Activated CD4-positive, alpha-beta T cell treated with anti-CD3 and anti-CD28 coated beads, Interleukin-2, amount 10 ng/mL, durations not matched to agents 24 days and 14 days (primary cell): ENCODE measurements around the gene SRSF3. TPM values are rescaled to one million over a fixed set of nuclear protein-coding genes. Genes with fewer than 3 reads are reported as not detected.

ENCODE experiments used
- DNase-seq: peaks from one replicate; pipeline ENCODE4 v3.0.0; 2022
- H3K27ac Mint-ChIP-seq: one replicate; pipeline ENCODE4 v1.8.0; 2022; ENCODE audit warnings: mild to moderate bottlenecking, mixed read lengths
- H3K27me3 Mint-ChIP-seq: one replicate; pipeline ENCODE4 v1.8.0; 2022; ENCODE audit warnings: mixed read lengths
- H3K36me3 Mint-ChIP-seq: one replicate; pipeline ENCODE4 v1.8.0; 2022; ENCODE audit warnings: low read depth, mild to moderate bottlenecking, mixed read lengths
- H3K4me1 Mint-ChIP-seq: one replicate; pipeline ENCODE4 v1.8.0; 2021; ENCODE audit warnings: mixed read lengths
- H3K4me3 Mint-ChIP-seq: one replicate; pipeline ENCODE4 v1.8.0; 2022; ENCODE audit warnings: mild to moderate bottlenecking, moderate library complexity, mixed read lengths
- H3K9me3 Mint-ChIP-seq: one replicate; pipeline ENCODE4 v1.8.0; 2021; ENCODE audit warnings: mixed read lengths
- intact Hi-C: fragments of 100-400 bp; cut with micrococcal nuclease; formaldehyde crosslinking; loops from one replicate; pipeline ENCODE4 v1.15.1; 2023
- total RNA-seq: library from RNA; stranded (reverse); gene quantifications from 2 replicates; pipeline ENCODE4 v1.2.3, GENCODE V29; 2022

Gene SRSF3
- total RNA-seq = 532 and 572 TPM in 2 replicates

GRCh38 chr6:36594029-36594815 is at the start of gene SRSF3:
Gene SRSF3 (plus strand): TSS chr6:36594362. CDS start chr6:36596763, 2,401 bp downstream.
- peaks cover 47% of the 10 kb centered on the region for H3K36me3 Mint-ChIP-seq

GRCh38 chr6:36545767-36546307 is 48.3 kb upstream of the SRSF3 start:
- Mint-ChIP-seq H3K27ac (peak overlapping the region; percentile 92), H3K36me3 (peaks cover 16% of the 10 kb centered on the region), H3K4me1 (peaks cover 47% of the 10 kb centered on the region), H3K9me3 (no peaks in the 10 kb centered on the region), H3K4me3 (peak overlapping the region; percentile 94), H3K27me3 (no peaks in the 10 kb centered on the region)
- intact Hi-C loops = loop anchor here (2.0 to 5.0 kb wide), 3 partner anchors 103 to 367 kb away; partner anchors contain the start of genes KCTD20 and PXT1
- DNase-seq = no peak

More at GRCh38 chr6:36594029-36594815, at the start of gene SRSF3:
- H3K4me1 Mint-ChIP-seq = peaks cover 32% of the 10 kb centered on the region
- H3K4me3 Mint-ChIP-seq = peak within 1 kb of the TSS; percentile 92
- H3K27ac Mint-ChIP-seq = peak within 1 kb of the TSS; percentile 98
- no peaks in the 10 kb centered on the region for H3K27me3 Mint-ChIP-seq
- H3K9me3 Mint-ChIP-seq = no peaks in the 10 kb centered on the region
- intact Hi-C loops = loop anchor here (1.0 to 5.0 kb wide), 6 partner anchors 47 to 838 kb away; partner anchors contain the start of genes CMTR1, KCTD20, MAPK14 and PXT1
- peak; percentile 99 for DNase-seq

- H3K27me3 Mint-ChIP-seq = no peaks in the 10 kb centered on the region
- no peaks in the 10 kb centered on the region for H3K9me3 Mint-ChIP-seq
- DNase-seq = peak; percentile 78
- peak overlapping the region; percentile 92 for H3K27ac Mint-ChIP-seq
- intact Hi-C loops = loop anchor here (2.0 to 5.0 kb wide), 2 partner anchors 104 to 211 kb away; partner anchors contain the start of genes KCTD20 and PXT1
- peak overlapping the region; percentile 94 for H3K4me3 Mint-ChIP-seq
- H3K36me3 Mint-ChIP-seq = peaks cover 13% of the 10 kb centered on the region
- H3K4me1 Mint-ChIP-seq = peaks cover 42% of the 10 kb centered on the region
Observed at GRCh38 chr6:36546308-36546919, 47.7 kb upstream of the SRSF3 start.

GRCh38 chr6:36546920-36547645 is 47.1 kb upstream of the SRSF3 start, which contains the start of gene STK38:
Gene STK38 (minus strand): TSS chr6:36547479. CDS start chr6:36540202, 7,277 bp downstream.
- Mint-ChIP-seq H3K36me3 (peaks cover 9% of the 10 kb centered on the region), H3K4me3 (peak within 1 kb of the TSS; percentile 94), H3K4me1 (peaks cover 37% of the 10 kb centered on the region), H3K27me3 (no peaks in the 10 kb centered on the region), H3K9me3 (no peaks in the 10 kb centered on the region), H3K27ac (peak within 1 kb of the TSS; percentile 92)
- intact Hi-C loops = loop anchor here (1.0 to 5.0 kb wide), 5 partner anchors 47 to 210 kb away; partner anchors contain the start of genes KCTD20, PXT1 and SRSF3
- peak; percentile 96 for DNase-seq

- intact Hi-C loops = loop anchor here (1.0 to 5.0 kb wide), 5 partner anchors 46 to 209 kb away; partner anchors contain the start of genes KCTD20, PXT1 and SRSF3
- DNase-seq = peak; percentile 68
Observed at GRCh38 chr6:36547646-36548400, 46.3 kb upstream of the SRSF3 start.

GRCh38 chr6:36548401-36548743 is 45.8 kb upstream of the SRSF3 start:
- Mint-ChIP-seq H3K36me3 (peaks cover 6% of the 10 kb centered on the region), H3K4me3 (peak overlapping the region; percentile 26), H3K27ac (peak overlapping the region; percentile 62), H3K27me3 (peaks cover 4% of the 10 kb centered on the region), H3K9me3 (no peaks in the 10 kb centered on the region), H3K4me1 (peaks cover 35% of the 10 kb centered on the region)
- intact Hi-C loops = loop anchor here (5.0 kb wide), 1 partner anchor 209 kb away; no protein-coding TSS in a partner anchor
- no peak for DNase-seq

More at GRCh38 chr6:36547646-36548400, 46.3 kb upstream of the SRSF3 start:
- Mint-ChIP-seq H3K4me3 (peak overlapping the region; percentile 94), H3K27ac (peak overlapping the region; percentile 92), H3K36me3 (peaks cover 9% of the 10 kb centered on the region), H3K9me3 (no peaks in the 10 kb centered on the region), H3K27me3 (peaks cover 3% of the 10 kb centered on the region), H3K4me1 (peaks cover 37% of the 10 kb centered on the region)

GRCh38 chr6:36550473-36551000 is 43.6 kb upstream of the SRSF3 start:
- Mint-ChIP-seq H3K4me3 (no peak overlapping the region), H3K27ac (no peak overlapping the region), H3K36me3 (no peaks in the 10 kb centered on the region), H3K27me3 (peaks cover 7% of the 10 kb centered on the region), H3K4me1 (peaks cover 21% of the 10 kb centered on the region), H3K9me3 (no peaks in the 10 kb centered on the region)
- no peak for DNase-seq
- intact Hi-C loops = no loop called here

- intact Hi-C loops = no loop called here
- Mint-ChIP-seq H3K27ac (no peak overlapping the region), H3K4me3 (no peak overlapping the region), H3K9me3 (no peaks in the 10 kb centered on the region), H3K27me3 (peaks cover 19% of the 10 kb centered on the region), H3K36me3 (no peaks in the 10 kb centered on the region), H3K4me1 (peaks cover under 1% of the 10 kb centered on the region)
- DNase-seq = no peak
Observed at GRCh38 chr6:36555750-36556252, 38.4 kb upstream of the SRSF3 start.

- H3K36me3 Mint-ChIP-seq = no peaks in the 10 kb centered on the region
- H3K9me3 Mint-ChIP-seq = no peaks in the 10 kb centered on the region
- H3K4me1 Mint-ChIP-seq = peaks cover 3% of the 10 kb centered on the region
- no peak overlapping the region for H3K27ac Mint-ChIP-seq
- no peak overlapping the region for H3K4me3 Mint-ChIP-seq
- intact Hi-C loops = no loop called here
- peaks cover 24% of the 10 kb centered on the region for H3K27me3 Mint-ChIP-seq
- no peak for DNase-seq
Observed at GRCh38 chr6:36556281-36556680, 37.9 kb upstream of the SRSF3 start.

GRCh38 chr6:36559011-36559793 is 35.0 kb upstream of the SRSF3 start:
- Mint-ChIP-seq H3K27ac (no peak overlapping the region), H3K4me1 (peaks cover 6% of the 10 kb centered on the region), H3K27me3 (peaks cover 36% of the 10 kb centered on the region), H3K9me3 (no peaks in the 10 kb centered on the region), H3K36me3 (no peaks in the 10 kb centered on the region), H3K4me3 (no peak overlapping the region)
- intact Hi-C loops = no loop called here
- DNase-seq = no peak

- Mint-ChIP-seq H3K4me3 (no peak overlapping the region), H3K4me1 (peaks cover 6% of the 10 kb centered on the region), H3K27me3 (peaks cover 34% of the 10 kb centered on the region), H3K27ac (no peak overlapping the region), H3K9me3 (no peaks in the 10 kb centered on the region), H3K36me3 (no peaks in the 10 kb centered on the region)
- DNase-seq = no peak
- intact Hi-C loops = no loop called here
Observed at GRCh38 chr6:36560822-36561221, 33.3 kb upstream of the SRSF3 start.
